Panc1 (cell line): ENCODE results near the gene CRLF1. TPM values are rescaled to one million over a fixed set of nuclear protein-coding genes. Genes with fewer than 3 reads are reported as not detected.

Experiments
- ATAC-seq: fragments of 200-7000 bp; cut with Tn5 transposase; 2 replicates; pipeline ENCODE4 v1.9.1; 2020; ENCODE audit warnings: mild to moderate bottlenecking, moderate library complexity
- BruUV-seq: library from RNA; stranded (reverse); fragments of 400-500 nt; replicated peaks from 2 replicates; lab custom pipeline; 2021; lab: Mats Ljungman, UMichigan
- CTCF ChIA-PET: fragments of 300-600 bp; sonication (Branson Sonifier 250); formaldehyde crosslinking; loops from one replicate; lab custom pipeline; 2022; ENCODE audit warnings: antibody characterized with exemption; lab: Charles Lee
- POLR2A ChIA-PET: fragments of 300-600 bp; sonication (Branson Sonifier 250); formaldehyde crosslinking; loops from one replicate; lab custom pipeline; 2022; ENCODE audit warnings: antibody characterized with exemption; lab: Charles Lee
- DNase-seq: peaks from one replicate; pipeline ENCODE4 v3.0.0-alpha.2; 2010; ENCODE audit warnings: low read depth, low spot score
- H3K27ac ChIP-seq: 2 replicates; pipeline ENCODE4 v1.5.1; 2011; ENCODE audit warnings: mild to moderate bottlenecking, low read length, inconsistent platforms
- H3K27me3 ChIP-seq: fragments of 200-500 bp; sonication (Bioruptor generic); 2 replicates; pipeline ENCODE4 v1.6.0; 2014; ENCODE audit warnings: low read length, inconsistent platforms; ENCODE audit not compliant: control insufficient read depth, insufficient read depth
- H3K36me3 ChIP-seq: fragments of 200-500 bp; sonication (Bioruptor generic); 2 replicates; pipeline ENCODE4 v1.5.1; 2014; ENCODE audit warnings: inconsistent platforms, mild to moderate bottlenecking, low read length, moderate library complexity; ENCODE audit not compliant: control insufficient read depth, insufficient read depth
- H3K4me1 ChIP-seq: 2 replicates; pipeline ENCODE4 v1.5.1; 2011; ENCODE audit warnings: inconsistent platforms, mild to moderate bottlenecking, low read length, moderate library complexity; ENCODE audit not compliant: control insufficient read depth, insufficient read depth
- H3K4me3 ChIP-seq, 2 experiments: 2 replicates each; pipeline ENCODE4 v1.5.1; 2011 to 2012; ENCODE audit warnings: low read depth in 2 of 2, low read length in 2 of 2, mild to moderate bottlenecking in 2 of 2, inconsistent platforms in 1 of 2, moderate library complexity in 1 of 2
- H3K9me3 ChIP-seq: fragments of 200-500 bp; sonication (Bioruptor generic); 2 replicates; pipeline ENCODE4 v1.5.1; 2014; ENCODE audit warnings: low read depth, mild to moderate bottlenecking, inconsistent platforms, low read length, moderate library complexity; ENCODE audit not compliant: control insufficient read depth, insufficient read depth
- CTCF ChIP-seq: fragments of 450-650 bp; IDR thresholded peaks from 2 replicates; pipeline ENCODE4 v1.5.1; 2017; ENCODE audit warnings: mild to moderate bottlenecking
- POLR2AphosphoS5 ChIP-seq: IDR thresholded peaks from 2 replicates; pipeline ENCODE4 v1.6.1; 2012; ENCODE audit warnings: mild to moderate bottlenecking, low read depth, low read length, moderate library complexity
- SIN3A ChIP-seq: IDR thresholded peaks from 2 replicates; pipeline ENCODE4 v1.6.1; 2012; ENCODE audit warnings: low read depth, mild to moderate bottlenecking, low read length, moderate library complexity, borderline replicate concordance; ENCODE audit not compliant: insufficient read depth
- TCF7L2 ChIP-seq: IDR thresholded peaks from 2 replicates; pipeline ENCODE4 v1.6.1; 2011; ENCODE audit warnings: mild to moderate bottlenecking, low read depth, low read length, inconsistent platforms
- in situ Hi-C: cut with HindIII; loops from 2 replicates; pipeline ENCODE4 v1.10.0; 2016; ENCODE audit warnings: low sequenced_read_pairs, low pct_unique_long_range_greater_than_20kb
- intact Hi-C: fragments of 100-400 bp; cut with micrococcal nuclease; formaldehyde crosslinking; loops from one replicate; pipeline ENCODE4 v1.10.0; 2022; ENCODE audit not compliant: unreplicated experiment
- total RNA-seq: library from RNA; stranded (reverse); gene quantifications from one replicate; pipeline ENCODE4 v1.2.1, GENCODE V29; 2021; ENCODE audit not compliant: unreplicated experiment
- TF ChIP-seq, protein P1 (sequence below), 2 experiments: IDR thresholded peaks; 2 replicates each; pipeline ENCODE4 v1.6.1; 2011 to 2012; ENCODE audit warnings: low read depth in 2 of 2, control low read depth in 1 of 2, low read length in 1 of 2, mild to moderate bottlenecking in 1 of 2, moderate library complexity in 1 of 2; ENCODE audit not compliant: insufficient read depth in 1 of 2

The CRLF1 gene
- total RNA-seq, 1 experiment from 2014 or later, result 3.5 TPM

DNA sequence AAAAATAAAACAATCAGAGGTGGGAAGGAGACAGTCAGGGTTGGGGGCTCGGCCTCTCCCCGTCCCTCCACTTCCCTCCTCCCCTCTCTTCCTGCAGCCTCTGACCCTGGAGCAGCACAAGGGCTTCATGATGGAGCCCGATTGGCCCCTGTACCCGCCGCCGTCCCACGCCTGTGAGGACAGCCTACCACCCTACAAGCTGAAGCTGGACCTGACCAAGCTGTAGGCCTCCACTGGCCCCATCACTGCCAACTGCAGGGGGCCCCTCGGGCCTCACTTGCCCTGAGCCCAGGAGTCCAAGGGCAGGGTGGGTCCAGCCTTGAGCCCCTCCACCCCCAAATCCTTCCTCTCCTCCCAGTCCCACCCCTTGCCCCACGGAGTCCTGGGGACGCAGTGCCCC is 13.7 kb upstream of the CRLF1 start:
- CTCF ChIA-PET, result no interaction called here
- no TSS peak for BruUV-seq
- no peaks in the 10 kb centered on the region for H3K4me1 ChIP-seq
- no peaks in the 10 kb centered on the region for H3K27me3 ChIP-seq
- POLR2A ChIA-PET, result no interaction called here
- no peak for TF ChIP-seq TCF7L2
- no peak for TF ChIP-seq SIN3A
- TF ChIP-seq, protein P1, sequence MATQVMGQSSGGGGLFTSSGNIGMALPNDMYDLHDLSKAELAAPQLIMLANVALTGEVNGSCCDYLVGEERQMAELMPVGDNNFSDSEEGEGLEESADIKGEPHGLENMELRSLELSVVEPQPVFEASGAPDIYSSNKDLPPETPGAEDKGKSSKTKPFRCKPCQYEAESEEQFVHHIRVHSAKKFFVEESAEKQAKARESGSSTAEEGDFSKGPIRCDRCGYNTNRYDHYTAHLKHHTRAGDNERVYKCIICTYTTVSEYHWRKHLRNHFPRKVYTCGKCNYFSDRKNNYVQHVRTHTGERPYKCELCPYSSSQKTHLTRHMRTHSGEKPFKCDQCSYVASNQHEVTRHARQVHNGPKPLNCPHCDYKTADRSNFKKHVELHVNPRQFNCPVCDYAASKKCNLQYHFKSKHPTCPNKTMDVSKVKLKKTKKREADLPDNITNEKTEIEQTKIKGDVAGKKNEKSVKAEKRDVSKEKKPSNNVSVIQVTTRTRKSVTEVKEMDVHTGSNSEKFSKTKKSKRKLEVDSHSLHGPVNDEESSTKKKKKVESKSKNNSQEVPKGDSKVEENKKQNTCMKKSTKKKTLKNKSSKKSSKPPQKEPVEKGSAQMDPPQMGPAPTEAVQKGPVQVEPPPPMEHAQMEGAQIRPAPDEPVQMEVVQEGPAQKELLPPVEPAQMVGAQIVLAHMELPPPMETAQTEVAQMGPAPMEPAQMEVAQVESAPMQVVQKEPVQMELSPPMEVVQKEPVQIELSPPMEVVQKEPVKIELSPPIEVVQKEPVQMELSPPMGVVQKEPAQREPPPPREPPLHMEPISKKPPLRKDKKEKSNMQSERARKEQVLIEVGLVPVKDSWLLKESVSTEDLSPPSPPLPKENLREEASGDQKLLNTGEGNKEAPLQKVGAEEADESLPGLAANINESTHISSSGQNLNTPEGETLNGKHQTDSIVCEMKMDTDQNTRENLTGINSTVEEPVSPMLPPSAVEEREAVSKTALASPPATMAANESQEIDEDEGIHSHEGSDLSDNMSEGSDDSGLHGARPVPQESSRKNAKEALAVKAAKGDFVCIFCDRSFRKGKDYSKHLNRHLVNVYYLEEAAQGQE (IDR thresholded peaks at IDR 0.05; ENCODE audit: insufficient read depth in 1 of 2, low read depth in 2 of 2, low read length in 1 of 2), result no peak
- no peak for TF ChIP-seq CTCF
- no peak for TF ChIP-seq POLR2AphosphoS5
- no peak for DNase-seq
- H3K36me3 ChIP-seq, result no peaks in the 10 kb centered on the region
- no peak overlapping the region for H3K4me3 ChIP-seq
- H3K9me3 ChIP-seq, result no peaks in the 10 kb centered on the region
- ATAC-seq, result no peak
- no peak overlapping the region for H3K27ac ChIP-seq
- in situ Hi-C loops, result no loop called here
- intact Hi-C loops, result no loop called here

DNA sequence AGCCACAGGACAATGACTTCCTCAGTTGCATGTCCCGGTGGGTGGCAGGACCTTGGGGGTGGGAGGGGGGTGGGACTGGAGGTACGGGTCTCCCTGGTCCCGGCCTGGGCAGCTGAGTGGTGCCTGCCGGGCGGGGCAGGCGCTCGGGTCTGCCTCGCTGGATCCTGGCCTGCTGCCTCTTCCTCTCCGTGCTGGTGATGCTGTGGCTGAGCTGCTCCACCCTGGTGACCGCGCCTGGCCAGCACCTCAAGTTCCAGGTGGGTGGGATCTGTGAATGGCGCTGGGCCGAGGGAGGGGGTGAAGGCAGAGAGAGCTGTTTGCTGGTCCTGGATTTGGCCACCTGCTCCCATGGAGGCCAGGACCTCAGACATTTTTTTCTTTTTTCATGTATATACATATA is 11.6 kb upstream of the CRLF1 start:
- BruUV-seq, result no TSS peak

More for the DNA sequence above, 11.6 kb upstream of the CRLF1 start:
- DNase-seq (no peak), ATAC-seq (no peak)
- no peaks in the 10 kb centered on the region for H3K36me3 ChIP-seq
- no peaks in the 10 kb centered on the region for H3K27me3 ChIP-seq
- CTCF ChIA-PET, result no interaction called here
- in situ Hi-C loops (no loop called here), intact Hi-C loops (no loop called here)
- POLR2A ChIA-PET, result interaction anchor here (0.6 kb wide), 1 partner anchor 64 kb away, joined by 3 read pairs; no protein-coding TSS in a partner anchor
- TF ChIP-seq POLR2AphosphoS5, result no peak
- TF ChIP-seq, protein P1 (IDR thresholded peaks at IDR 0.05; ENCODE audit: insufficient read depth in 1 of 2, low read depth in 2 of 2, low read length in 1 of 2), result no peak
- TF ChIP-seq CTCF, result no peak
- TF ChIP-seq TCF7L2, result no peak
- TF ChIP-seq SIN3A, result no peak
- H3K4me1 ChIP-seq, result no peaks in the 10 kb centered on the region
- no peaks in the 10 kb centered on the region for H3K9me3 ChIP-seq
- H3K27ac ChIP-seq, result no peak overlapping the region
- H3K4me3 ChIP-seq, result no peak overlapping the region
